ENCODE measurements around the gene ARHGEF16.

ARHGEF16 gene

DNA sequence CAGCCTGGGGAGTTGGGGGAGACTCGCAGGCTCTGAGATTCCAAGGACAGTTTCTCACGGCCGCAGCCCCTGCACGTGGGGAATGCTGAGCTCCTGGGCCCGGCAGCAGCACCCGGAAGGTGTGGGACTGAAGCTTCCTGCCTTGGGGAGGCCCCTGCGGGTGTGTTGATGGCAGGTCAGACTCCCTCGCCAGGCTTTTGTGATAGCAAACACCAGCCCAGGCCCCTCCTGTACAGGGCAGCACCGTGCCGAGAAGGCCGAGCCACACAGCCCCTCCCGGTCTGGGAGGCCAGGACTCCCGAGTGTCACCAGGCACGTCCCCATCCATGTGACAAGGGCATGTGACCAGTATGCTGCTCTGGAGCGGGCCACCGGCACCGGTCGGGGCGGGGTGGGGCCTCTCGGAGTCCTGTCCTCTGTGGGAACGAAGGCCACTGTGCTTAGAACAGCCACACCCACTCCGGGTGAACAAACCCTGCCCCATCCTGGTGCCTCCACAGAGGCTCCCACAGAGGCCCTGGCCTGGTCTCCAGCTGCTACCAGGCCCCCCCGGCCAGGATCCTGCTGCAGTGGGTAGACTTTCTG lies 31.1 kb upstream of the ARHGEF16 start:
- no peak for DNase-seq

DNA sequence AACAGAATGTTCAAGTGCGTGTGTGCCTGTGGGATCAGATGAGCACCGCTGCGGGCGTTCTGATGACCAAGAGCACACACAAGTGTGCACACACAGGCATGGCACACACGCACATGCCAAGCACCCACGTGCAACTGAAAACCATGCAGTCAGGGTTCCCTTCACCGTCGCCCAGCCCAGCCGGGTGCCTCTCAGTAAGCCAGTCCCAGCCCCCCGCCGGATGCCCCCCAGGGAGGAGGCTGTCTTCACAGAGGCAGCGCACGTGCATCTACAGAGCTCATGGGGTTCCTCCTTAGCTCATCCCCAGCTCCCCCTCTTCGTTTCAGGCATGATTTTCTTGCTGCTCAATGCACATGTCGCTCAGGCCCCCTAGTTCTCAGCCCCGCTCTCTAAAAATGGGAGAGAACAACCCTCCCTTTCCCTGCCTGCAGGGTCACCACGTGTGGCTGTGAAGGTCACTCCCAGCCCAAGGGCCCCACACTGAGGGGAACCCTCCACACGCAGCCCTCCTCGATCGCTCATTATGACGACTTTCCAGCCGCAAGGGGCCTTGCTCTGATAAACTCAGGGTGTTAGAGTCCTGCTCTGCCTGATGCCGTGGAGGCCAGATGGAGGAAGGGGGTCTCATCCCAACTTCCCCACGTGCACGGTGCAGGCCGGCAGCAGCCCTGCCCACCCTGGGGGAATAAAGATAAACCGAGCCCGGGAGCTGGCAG lies 30.4 kb upstream of the ARHGEF16 start:
- no peak for DNase-seq

DNA sequence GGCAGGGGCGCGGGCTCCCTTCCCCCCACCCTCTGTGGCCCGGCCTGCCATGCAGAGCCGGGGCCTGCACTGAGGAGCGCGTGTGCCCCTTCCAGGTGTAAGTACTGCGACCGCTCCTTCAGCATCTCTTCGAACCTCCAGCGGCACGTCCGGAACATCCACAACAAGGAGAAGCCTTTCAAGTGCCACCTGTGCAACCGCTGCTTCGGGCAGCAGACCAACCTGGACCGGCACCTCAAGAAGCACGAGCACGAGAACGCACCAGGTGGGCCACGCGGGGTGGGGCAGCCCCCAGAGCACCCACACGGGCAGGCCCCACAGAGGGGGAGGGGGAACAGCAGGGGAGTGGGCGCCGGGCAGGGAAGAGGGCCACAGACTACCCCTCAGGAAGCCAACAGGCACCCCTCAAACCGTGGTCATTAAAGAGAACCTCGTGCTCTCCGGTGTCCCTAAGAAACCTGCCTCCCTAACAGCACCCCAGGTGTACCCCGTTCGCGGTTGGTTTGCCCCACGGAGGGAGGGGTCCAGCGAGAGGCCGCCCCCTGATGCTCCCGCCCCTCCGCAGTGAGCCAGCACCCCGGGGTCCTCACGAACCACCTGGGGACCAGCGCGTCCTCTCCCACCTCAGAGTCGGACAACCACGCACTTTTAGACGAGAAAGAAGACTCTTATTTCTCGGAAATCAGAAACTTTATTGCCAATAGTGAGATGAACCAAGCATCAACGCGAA lies 28.8 kb upstream of the ARHGEF16 start:
- DNase-seq = no peak

DNA sequence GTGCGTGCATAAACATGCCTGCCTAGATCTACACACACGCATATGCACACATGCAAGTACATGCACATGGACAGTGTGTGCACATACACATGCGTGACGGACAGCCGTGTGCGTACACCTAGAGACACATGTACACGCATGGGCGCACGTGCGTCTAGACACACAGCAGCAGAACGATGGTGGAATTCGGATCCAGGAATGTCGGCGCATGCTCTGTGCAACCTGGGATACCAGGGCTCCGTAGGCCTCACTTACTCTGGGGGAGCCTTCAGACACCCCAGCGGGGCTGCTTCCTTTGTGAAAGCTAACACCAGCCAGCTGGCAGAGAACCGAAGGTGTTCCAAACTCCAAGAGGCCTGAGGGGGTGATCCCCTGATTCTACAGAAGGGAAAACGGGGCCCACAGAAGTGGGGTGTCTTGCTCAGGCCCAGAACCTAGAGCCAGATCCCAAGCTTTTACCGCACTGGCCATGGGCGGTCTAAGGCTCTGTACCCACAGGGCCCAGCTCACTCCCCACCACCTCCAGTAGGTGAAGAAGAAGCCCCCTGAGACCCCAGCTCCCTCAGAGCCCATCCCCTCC lies 27.4 kb upstream of the ARHGEF16 start:
- no peak for DNase-seq

DNA sequence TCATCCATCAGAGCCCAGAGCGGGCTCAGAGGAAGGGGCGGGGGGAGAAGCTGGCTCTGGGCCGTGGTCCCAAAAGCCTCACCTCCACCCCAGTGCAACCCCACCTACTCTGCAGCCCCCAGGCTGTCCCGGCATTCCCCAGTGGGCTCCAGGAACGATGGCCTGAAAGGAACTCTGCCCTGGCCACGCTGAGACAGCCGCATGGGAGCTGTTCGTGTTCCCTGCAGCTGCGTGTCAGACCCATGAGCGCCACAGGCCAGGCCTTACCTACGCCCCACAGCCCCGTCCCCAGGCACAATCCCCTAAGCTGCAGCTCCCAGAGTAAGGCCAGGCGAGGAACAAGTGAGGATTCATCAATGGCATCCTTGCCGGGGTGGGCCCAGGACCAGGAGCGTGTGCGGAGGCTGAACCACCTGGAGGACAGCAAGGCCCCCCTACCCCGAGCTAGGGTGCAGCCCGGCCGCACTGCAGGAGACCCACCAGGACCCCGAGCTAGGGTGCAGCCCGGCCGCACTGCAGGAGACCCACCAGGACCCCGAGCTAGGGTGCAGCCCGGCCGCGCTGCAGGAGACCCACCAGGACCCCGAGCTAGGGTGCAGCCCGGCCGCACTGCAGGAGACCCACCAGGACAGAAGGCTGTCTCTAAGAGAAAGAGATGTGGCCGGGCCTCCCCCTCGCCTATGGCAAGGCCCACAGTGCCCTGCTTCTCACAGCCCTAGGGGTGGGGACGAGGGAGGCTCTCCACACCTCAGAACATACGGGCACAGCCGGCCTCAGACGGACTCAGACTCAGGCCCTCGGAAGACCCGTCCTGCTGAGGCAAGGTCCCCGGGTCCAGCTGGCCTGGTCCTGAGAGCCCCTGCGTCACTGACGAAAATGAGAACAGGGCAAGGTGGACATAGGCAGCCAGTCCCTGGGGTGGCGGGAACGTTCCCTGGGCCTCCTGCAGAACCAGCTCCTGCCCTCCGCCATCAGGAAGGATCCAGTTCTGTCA lies 26.5 kb upstream of the ARHGEF16 start:
- DNase-seq = no peak

DNA sequence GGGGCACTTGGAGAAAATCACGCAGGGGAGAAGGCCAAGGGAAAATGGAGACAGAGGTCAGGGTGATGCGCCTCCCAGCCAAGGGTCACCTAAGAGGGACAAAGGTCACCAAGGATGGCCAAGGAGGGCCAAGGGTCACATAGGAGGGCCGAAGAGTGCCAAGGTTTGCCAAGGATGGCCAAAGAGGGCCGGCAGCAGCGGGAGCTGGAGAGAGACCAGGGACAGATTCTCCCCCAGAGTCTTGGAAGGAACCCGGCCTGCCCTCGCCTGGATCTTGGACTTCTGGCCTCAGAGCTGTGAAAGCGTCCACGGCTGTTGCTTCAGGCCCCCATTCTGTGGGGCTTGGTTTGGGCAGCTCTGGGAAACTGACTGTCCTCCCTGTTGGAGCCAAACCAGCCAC lies 25.6 kb upstream of the ARHGEF16 start:
- no peak for DNase-seq

DNA sequence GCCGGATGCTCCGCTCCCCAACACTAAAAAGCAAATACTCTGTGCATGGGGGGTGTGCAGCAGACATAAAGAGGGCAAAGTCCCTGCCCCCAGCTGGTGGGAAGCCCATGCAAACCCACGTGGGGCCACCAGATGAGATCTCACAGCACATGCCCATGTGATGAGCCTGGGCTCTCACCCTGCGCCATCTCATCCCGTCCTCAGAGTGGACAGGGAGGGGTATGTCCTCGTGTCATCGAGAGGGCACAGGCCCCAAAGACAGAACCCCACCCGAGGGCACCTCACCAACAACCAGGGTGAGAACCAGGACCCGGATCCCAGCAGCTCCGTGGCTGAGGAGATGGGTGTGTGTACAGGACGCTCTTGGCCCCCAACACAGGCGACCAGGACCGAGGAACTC lies 25.1 kb upstream of the ARHGEF16 start:
- no peak for DNase-seq

DNA sequence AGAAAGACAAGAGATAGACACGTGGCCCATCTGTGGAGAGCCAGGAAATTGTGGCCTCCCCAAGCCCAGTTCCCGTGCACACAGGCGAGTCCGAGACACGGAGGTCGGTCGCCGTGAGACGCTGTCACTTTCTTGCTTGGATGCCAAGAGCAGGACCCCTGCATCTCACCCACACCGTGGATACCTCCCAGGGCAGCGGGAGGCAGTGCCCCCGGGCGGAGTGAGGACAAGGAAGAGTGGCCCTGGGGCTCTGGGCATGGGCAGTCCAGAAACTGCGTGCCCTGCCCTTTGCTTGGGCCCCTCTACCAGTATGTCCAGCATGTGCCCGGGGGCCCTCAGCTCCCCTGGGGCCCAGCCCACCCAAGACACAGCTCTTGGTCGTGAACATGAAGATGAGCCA lies 24.7 kb upstream of the ARHGEF16 start:
- no peak for DNase-seq

DNA sequence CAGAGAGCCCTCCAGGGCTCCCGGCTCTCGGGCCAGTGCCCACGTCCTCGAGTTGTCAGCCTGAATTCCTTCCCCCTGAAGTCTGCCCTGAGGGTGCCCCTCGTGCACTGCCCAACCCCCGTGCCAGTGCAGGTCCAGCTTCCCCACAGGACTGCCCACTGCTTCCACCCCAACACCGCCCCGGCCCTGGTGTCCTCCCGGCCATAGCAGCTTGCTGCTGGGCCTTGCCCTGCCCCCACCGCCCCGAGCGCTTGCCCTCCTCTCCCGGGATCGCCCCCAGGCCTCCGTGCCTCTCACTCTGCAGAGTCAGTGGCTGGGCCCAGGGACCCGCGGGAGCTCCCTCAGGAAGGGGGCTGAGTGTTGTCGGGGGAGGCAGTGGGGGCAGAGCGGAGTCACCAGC lies 24.1 kb upstream of the ARHGEF16 start:
- no peak for DNase-seq

DNA sequence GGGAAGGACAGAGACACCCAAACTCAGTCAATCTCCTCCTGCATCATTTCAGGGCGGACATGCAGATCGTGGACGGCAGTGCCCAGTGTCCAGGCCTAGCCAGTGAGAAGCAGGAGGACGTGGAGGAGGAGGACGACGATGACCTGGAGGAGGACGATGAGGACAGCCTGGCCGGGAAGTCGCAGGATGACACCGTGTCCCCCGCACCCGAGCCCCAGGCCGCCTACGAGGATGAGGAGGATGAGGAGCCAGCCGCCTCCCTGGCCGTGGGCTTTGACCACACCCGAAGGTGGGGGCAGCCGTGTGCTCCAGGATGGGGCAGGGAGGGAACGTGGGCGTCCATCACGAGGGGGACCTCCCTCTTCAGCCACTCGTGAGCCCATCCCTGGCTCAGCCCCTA lies 23.6 kb upstream of the ARHGEF16 start:
- no peak for DNase-seq

DNA sequence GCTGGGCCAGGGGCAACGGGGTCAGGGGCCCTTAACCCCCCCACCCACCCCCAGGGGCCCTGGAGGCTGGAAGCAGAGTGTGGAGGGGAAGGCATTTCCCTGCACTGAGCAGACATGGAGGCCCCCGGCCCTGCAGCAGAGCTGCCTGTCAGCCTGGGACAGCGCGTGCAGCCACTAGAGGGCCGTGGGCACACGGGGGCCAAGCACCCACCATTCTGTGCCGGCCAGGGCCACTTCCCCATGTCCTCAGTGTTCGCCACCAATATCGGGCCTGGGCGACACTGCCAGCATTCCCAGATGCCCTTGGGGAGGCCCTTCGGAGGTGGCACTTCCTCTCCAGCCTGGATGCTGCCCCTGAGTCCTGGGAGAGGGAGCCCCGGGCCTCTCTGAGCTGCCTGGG lies 23.2 kb upstream of the ARHGEF16 start:
- no peak for DNase-seq

DNA sequence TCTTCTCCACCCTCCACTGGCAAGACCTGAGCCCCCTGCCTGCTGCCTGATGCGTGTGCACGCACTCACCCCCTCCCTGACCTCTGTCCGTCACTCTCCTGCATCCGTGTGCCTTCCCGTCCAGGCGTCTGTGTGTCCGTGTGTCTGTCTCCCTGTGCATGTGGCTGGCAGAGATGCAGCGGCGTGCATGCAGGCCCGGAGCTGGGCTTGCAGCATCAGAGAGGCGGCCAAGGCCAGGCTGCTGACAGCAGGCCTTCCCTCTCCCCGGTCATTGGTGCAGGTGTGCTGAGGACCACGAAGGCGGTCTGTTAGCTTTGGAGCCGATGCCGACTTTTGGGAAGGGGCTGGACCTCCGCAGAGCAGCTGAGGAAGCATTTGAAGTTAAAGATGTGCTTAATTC lies 22.8 kb upstream of the ARHGEF16 start:
- no peak for DNase-seq

DNA sequence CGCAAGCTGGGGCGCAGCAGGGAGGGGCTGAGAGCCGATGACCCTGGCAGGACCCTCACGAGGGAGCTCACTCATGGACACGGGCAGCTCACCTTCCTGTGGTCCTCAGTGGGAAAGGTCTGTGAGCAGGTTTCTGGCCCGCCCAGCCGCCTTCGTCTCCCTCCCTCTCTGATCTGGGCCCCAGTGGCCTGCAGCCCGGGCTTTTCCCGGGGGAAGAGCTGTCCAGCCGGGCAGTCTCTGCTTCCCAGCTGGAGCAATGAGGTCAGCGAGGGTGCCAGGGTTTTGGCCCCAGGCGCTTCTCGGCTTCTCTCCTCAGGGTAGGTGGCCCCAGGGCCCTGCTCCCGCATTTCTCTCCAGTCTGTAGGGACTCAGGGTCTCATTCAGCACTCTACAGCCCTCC lies 22.2 kb upstream of the ARHGEF16 start:
- DNase-seq = no peak

DNA sequence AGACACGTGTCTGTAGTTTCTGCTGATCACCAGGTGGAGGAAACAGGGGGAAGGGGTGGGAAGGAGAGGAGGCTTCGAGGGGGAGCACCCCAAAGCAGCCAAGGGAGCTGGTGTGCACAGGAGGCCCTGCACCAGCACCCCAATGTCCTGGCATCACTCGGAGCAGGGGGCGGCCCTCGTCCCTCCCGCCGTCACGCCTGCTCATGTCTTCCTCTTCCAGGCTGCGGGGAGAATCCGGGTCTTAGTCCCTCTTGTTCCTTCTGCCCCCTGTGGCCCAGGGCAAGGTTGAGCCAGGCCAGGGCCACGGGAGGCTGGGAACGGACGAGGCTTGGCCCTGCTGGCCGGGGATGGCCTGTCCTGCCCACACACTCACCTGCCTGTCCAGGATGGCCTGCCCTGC lies 21.4 kb upstream of the ARHGEF16 start:
- DNase-seq = no peak

DNA sequence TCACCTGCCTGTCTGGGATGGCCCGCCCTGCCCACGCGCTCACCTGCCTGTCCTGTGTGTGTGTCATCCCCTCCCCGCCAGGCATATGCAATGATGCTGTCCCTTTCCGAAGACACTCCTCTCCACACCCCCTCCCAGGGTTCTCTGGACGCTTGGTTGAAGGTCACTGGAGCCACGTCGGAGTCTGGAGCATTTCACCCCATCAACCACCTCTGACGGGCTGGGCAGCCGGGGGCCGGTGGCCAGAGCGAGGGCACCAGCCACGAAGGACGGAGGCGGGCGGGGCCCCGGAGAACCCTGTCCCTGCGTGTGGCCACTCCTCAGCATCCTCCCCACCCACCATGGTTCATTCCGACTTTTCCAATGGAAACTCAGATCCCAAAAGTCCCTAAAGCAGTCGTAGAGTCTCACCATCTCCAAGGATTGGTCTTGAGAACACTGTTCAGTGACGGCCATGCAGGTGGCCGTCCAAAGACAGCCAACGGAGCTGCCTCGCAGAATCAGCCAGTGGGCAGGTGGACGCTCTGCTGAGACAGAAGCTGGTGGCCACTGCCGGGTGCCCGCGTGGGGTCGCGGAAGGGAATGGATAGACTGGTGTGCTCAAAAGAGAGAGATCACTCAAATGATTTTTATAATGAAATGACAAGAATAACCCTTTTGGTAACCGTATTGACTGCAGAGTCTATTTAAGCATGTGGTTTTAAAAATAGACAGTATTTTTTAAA lies 20.7 kb upstream of the ARHGEF16 start:
- no peak for DNase-seq

DNA sequence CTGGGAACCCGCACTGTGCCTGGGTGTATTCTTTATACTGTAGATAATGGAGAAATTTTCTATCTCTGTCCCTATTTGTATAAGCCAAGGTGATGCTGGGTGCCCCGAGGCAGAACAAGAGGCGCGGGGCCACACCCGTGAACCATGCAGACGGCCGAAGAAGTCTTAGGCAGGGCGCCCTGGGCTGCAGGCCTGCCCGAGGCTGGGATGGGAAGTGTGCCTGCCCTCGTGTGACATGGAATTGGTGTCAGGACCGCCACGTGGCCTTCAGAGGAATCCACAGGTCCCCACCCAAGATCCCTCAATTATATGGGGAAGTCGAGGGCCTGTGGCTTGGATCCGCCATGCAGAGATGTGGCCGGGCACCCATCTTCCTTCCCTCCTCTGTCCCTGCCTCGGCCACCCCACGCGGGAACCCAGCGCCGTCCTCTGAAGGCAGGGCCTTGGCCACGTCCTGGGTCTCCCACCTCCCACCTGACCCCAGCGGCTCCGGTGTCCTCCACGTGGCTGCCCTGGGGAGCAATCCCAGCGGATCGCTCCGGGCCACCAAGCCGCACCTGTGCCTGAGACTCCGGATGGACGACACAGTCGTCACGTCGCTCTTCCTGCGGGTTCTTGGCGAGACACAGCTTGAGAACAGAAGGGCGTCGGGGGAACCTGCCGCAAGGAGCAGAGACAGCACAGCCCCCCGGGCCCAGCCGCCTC lies 19.9 kb upstream of the ARHGEF16 start:
- DNase-seq = no peak

DNA sequence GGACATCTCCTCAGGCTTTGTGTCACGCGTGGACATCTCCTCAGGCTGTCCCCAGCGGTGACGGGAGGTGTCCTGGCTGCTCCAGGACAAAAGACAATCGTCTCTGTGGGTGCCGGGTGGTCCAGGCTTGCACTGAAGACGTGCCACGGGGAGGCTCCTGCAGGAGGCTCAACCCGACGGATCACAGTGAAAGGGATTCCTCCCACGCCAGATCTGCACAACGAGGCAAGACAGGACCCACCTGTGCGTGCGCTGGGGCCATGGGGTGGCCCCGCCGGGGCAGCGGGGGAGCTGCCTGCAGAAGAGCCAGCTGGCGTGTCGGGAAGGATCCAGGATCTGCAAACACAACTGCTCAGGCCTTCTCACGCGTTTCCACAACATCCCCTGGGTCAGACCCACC lies 18.8 kb upstream of the ARHGEF16 start:
- no peak for DNase-seq

DNA sequence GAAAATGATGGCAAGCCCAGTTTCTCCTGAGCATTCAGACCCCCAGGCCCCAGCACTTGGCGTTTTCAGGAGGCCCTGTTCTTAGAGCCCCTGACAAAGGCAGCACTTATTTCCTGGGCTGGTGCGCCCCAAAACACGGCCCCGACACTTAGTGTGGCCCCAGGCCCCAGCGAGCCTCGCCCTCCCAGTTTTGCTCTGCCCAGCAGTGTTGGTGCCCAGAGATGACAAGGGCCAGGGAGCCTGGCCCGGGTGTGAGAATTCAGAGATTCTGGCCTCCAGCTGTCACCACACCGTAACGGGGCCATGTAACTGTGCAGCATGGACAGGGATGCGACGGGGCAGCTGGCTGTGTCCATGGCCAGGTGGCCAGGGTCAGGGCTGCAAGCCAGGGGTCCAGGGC lies 18.0 kb upstream of the ARHGEF16 start:
- no peak for DNase-seq

DNA sequence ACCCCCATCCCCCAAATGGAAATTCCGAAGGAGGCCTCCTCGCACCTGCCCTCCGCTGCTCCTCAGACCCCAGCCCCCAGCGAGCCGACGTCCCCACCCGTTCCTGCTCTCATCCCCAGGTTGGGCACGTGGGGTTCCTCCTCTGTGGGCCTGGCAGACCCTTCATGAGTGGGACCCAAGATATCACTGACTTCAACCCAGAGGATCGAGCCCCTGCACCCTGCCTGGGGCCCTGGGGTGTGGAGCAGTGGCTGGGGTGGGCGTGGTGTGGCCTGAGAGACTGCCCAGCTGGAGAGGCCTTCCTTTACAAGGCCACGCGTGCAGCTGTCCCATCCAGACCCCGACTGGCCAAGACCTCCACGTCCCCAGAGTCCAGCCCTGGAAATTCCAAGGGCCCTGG lies 17.6 kb upstream of the ARHGEF16 start:
- DNase-seq = no peak

DNA sequence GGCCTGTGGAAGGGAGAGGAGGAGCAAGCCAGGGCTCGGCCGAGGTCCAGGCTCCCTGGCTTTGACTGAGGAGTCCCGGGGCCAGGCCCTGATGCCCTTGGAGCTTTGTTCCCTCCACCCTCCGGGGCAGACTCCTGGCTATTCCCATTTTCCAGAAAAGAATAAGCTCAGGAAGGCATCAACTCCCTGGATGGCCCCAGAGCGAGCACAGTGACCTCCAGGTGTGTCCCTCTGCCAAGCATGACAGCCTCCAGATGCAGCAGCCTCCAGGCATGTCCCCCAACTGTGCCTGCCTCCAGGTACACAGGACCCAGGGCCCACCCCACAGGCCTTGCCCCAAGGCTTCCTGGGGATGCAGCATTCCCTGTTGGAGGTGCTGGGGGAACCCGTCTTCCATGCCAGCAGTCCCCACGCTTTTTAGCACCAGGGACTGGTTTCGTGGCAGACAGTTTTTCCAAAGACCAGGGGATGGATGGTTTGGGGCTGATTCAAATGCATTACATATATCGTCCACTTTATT lies 15.7 kb upstream of the ARHGEF16 start:
- no peak for DNase-seq
